Peyer's patch (tissue), 4 donors: ENCODE data around the gene PNMA8B.

Source experiments
- POLR2A ChIP-seq, 2 donors: fragments of 450-650 bp; IDR thresholded peaks; one replicate each; pipeline ENCODE4 v1.5.1; 2017; ENCODE audit warnings: antibody characterized with exemption in 2 of 2, mild to moderate bottlenecking in 2 of 2, moderate library complexity in 2 of 2
- TF ChIP-seq, protein P1 (sequence below), 6 experiments: fragments of 450-650 bp in 4 of 6; fragments of 200-600 bp in 2 of 6; sonication (generic) in 1 of 6; IDR thresholded peaks; one replicate each; pipeline ENCODE4 v1.5.1; 2017 to 2019; ENCODE audit warnings: antibody characterized with exemption in 6 of 6, mild to moderate bottlenecking in 3 of 6, moderate library complexity in 1 of 6

DNA sequence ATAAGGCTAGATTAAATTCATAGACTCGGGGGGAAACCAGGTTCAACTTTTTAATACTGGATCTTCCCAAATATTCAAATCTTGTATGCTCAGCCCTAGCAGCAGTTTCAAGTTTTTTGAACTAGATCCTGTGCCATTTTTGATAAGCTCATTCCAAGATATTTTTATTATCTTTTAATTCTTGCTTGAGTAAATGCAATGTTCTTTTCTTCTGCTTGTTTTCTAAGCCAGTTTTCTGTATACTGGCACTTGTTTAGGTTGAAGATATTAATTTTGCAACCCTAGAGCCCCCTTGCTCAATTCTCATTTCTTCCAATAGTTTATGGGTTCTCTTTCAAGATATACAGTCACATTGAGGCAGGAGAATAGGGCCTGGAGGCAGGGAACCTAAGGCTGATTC is 53.8 kb downstream of the PNMA8B start:
- TF ChIP-seq, protein P1, sequence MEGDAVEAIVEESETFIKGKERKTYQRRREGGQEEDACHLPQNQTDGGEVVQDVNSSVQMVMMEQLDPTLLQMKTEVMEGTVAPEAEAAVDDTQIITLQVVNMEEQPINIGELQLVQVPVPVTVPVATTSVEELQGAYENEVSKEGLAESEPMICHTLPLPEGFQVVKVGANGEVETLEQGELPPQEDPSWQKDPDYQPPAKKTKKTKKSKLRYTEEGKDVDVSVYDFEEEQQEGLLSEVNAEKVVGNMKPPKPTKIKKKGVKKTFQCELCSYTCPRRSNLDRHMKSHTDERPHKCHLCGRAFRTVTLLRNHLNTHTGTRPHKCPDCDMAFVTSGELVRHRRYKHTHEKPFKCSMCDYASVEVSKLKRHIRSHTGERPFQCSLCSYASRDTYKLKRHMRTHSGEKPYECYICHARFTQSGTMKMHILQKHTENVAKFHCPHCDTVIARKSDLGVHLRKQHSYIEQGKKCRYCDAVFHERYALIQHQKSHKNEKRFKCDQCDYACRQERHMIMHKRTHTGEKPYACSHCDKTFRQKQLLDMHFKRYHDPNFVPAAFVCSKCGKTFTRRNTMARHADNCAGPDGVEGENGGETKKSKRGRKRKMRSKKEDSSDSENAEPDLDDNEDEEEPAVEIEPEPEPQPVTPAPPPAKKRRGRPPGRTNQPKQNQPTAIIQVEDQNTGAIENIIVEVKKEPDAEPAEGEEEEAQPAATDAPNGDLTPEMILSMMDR (IDR thresholded peaks at IDR 0.05) = no peak
- TF ChIP-seq POLR2A (IDR thresholded peaks at IDR 0.05) = no peak
